Esophagus muscularis mucosa (tissue), 4 donors: ENCODE data around the gene ZNF79. TPM values are rescaled to one million over a fixed set of nuclear protein-coding genes. Genes with fewer than 3 reads are reported as not detected.

ENCODE experiments used
- DNase-seq: peaks from one replicate; pipeline ENCODE4 v3.0.0-alpha.2; 2017; ENCODE audit errors: extremely low spot score
- H3K27ac ChIP-seq, 4 donors: fragments of 200-600 bp; sonication (generic); replicated peaks in 1 of 4; 1 replicate in 3 of 4; 2 replicates in 1 of 4; pipeline ENCODE4 v1.5.1; 2016 to 2019; ENCODE audit warnings: mild to moderate bottlenecking in 1 of 4
- H3K27me3 ChIP-seq, 4 donors: fragments of 200-600 bp; sonication (generic); one replicate each; pipeline versions ENCODE4 v1.5.1 to v1.6.0; 2016 to 2019
- H3K36me3 ChIP-seq, 4 donors: fragments of 200-600 bp; sonication (generic); one replicate each; pipeline ENCODE4 v1.5.1; 2016 to 2019
- H3K4me1 ChIP-seq, 4 donors: fragments of 200-600 bp; sonication (generic); one replicate each; pipeline ENCODE4 v1.5.1; 2016 to 2019
- H3K4me3 ChIP-seq, 4 donors: fragments of 200-600 bp; sonication (generic); 1 replicate in 2 of 4; 2 replicates in 2 of 4; pipeline ENCODE4 v1.5.1; 2016 to 2019; ENCODE audit warnings: mild to moderate bottlenecking in 4 of 4, moderate library complexity in 1 of 4
- H3K9me3 ChIP-seq, 4 donors: fragments of 200-600 bp; sonication (generic); 1 replicate in 3 of 4; 2 replicates in 1 of 4; pipeline ENCODE4 v1.5.1; 2016 to 2019
- EP300 ChIP-seq: sonication (generic); formaldehyde crosslinking; IDR thresholded peaks from one replicate; pipeline ENCODE4 v1.6.1; 2017; ENCODE audit warnings: antibody characterized with exemption
- POLR2A ChIP-seq: fragments of 450-650 bp; IDR thresholded peaks from one replicate; pipeline ENCODE4 v1.6.1; 2017; ENCODE audit warnings: antibody characterized with exemption, moderate library complexity, mild to moderate bottlenecking, low read depth
- POLR2AphosphoS5 ChIP-seq, 2 donors: sonication (generic); formaldehyde crosslinking; IDR thresholded peaks; one replicate each; pipeline ENCODE4 v1.6.1; 2017; ENCODE audit warnings: antibody characterized with exemption in 2 of 2
- WGBS: methylation state at CpG from one replicate; pipeline ENCODE4 v1.1.5; 2018; 5-methylcytosine and 5-hydroxymethylcytosine counted together
- intact Hi-C: fragments of 100-400 bp; cut with DNase I; formaldehyde crosslinking; loops from one replicate; pipeline ENCODE4 v1.15.1; 2023
- total RNA-seq, 4 donors: library from RNA; depleted of rRNA; stranded (reverse); fragments of >200 nt; gene quantifications; one replicate each; pipeline versions ENCODE4 v1.1.0 to v1.2.1, GENCODE V29; 2016
- TF ChIP-seq, protein P1 (sequence below), 3 experiments: fragments of 200-600 bp in 2 of 3; fragments of 450-650 bp in 1 of 3; sonication (generic) in 2 of 3; IDR thresholded peaks; one replicate each; pipeline ENCODE4 v1.5.1; 2017 to 2019; ENCODE audit warnings: antibody characterized with exemption in 3 of 3, mild to moderate bottlenecking in 2 of 3, moderate library complexity in 1 of 3

The ZNF79 gene
- total RNA-seq, 4 donors from 2014 or later: 8.3 to 12.8 (median 11.2) TPM

GRCh38 chr9:127444921-127445850 lies 21.0 kb downstream of the ZNF79 start:
- Histone ChIP-seq H3K4me3 (no peak overlapping the region), H3K4me1 (peaks cover 20 to 26% (median 25%) of the 10 kb centered on the region in 4 donors), H3K36me3 (peaks cover 67 to 98% (median 94%) of the 10 kb centered on the region in 4 donors), H3K27me3 (no peaks in the 10 kb centered on the region), H3K27ac (peak overlapping the region in 1 of 4 donors; percentile 0), H3K9me3 (no peaks in the 10 kb centered on the region)
- TF ChIP-seq POLR2AphosphoS5 (IDR thresholded peaks at IDR 0.05): no peak
- TF ChIP-seq, protein P1, sequence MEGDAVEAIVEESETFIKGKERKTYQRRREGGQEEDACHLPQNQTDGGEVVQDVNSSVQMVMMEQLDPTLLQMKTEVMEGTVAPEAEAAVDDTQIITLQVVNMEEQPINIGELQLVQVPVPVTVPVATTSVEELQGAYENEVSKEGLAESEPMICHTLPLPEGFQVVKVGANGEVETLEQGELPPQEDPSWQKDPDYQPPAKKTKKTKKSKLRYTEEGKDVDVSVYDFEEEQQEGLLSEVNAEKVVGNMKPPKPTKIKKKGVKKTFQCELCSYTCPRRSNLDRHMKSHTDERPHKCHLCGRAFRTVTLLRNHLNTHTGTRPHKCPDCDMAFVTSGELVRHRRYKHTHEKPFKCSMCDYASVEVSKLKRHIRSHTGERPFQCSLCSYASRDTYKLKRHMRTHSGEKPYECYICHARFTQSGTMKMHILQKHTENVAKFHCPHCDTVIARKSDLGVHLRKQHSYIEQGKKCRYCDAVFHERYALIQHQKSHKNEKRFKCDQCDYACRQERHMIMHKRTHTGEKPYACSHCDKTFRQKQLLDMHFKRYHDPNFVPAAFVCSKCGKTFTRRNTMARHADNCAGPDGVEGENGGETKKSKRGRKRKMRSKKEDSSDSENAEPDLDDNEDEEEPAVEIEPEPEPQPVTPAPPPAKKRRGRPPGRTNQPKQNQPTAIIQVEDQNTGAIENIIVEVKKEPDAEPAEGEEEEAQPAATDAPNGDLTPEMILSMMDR (IDR thresholded peaks at IDR 0.05): no peak
- TF ChIP-seq EP300: no peak
- no peak for TF ChIP-seq POLR2A
- DNase-seq: no peak
- 93% methylated on average over 15 of the region's 15 CpGs for WGBS
- intact Hi-C loops: no loop called here

DNA sequence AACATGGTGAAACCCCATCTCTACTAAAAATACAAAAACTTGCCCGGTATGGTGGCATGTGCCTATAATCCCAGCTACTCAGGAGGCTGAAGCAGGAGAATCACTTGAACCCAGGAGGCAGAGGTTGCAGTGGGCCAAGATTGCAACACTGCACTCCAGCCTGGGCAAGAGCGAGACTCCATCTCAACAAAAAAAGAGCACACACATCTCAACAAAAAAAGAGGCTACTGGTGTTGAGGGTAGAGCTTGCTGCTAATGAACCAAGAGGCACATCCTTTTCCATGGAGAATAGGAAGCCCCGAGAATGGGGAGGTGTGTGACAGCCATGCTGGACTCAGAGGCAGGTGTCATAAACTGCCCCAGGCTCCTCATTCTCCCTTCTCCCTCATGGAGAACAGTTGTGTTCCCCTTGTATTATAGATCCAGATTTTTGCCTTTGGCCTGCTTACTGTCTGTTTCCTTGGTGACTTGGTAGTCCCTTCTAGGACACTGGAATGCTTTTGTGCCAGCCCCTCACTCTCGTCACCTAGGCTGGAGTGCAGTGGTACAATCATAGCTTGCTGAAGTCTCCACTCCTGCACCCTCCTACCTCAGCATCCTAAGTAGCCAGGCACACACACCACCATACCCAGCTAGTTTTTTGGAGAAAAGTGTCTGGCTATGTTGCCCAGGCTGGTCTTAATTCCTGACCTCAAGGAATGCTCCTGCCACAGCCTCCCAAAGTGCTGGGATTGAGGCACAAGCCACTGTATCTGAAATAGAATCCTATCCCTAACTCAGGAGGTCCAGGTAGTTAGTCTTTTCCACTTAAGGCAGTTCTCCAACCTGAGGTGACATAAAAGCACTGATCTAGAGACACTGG lies 21.9 kb downstream of the ZNF79 start:
- no peak for DNase-seq
- H3K4me3 ChIP-seq: no peak overlapping the region
- no peaks in the 10 kb centered on the region for H3K9me3 ChIP-seq
- H3K36me3 ChIP-seq: peaks cover 58 to 89% (median 85%) of the 10 kb centered on the region in 4 donors
- intact Hi-C loops: no loop called here
- 82% methylated on average over 4 of the region's 4 CpGs for WGBS
- H3K27me3 ChIP-seq: no peaks in the 10 kb centered on the region
- TF ChIP-seq POLR2A: no peak
- TF ChIP-seq, protein P1 (IDR thresholded peaks at IDR 0.05): no peak
- H3K4me1 ChIP-seq: peaks cover 24 to 31% (median 30%) of the 10 kb centered on the region in 4 donors
- H3K27ac ChIP-seq: peak overlapping the region in 1 of 4 donors; percentile 0

- Histone ChIP-seq H3K36me3 (peaks cover 52 to 81% (median 77%) of the 10 kb centered on the region in 4 donors), H3K4me3 (no peak overlapping the region), H3K4me1 (peaks cover 24 to 32% (median 31%) of the 10 kb centered on the region in 4 donors), H3K9me3 (no peaks in the 10 kb centered on the region), H3K27ac (no peak overlapping the region), H3K27me3 (no peaks in the 10 kb centered on the region)
- 75% methylated on average over 5 of the region's 7 CpGs for WGBS
- intact Hi-C loops: no loop called here
- no peak for TF ChIP-seq POLR2AphosphoS5 (IDR thresholded peaks at IDR 0.05)
- TF ChIP-seq, protein P1 (IDR thresholded peaks at IDR 0.05): no peak
- no peak for TF ChIP-seq POLR2A
- TF ChIP-seq EP300: no peak
- DNase-seq: no peak
Measured at GRCh38 chr9:127446713-127447415, 22.7 kb downstream of the ZNF79 start.

DNA sequence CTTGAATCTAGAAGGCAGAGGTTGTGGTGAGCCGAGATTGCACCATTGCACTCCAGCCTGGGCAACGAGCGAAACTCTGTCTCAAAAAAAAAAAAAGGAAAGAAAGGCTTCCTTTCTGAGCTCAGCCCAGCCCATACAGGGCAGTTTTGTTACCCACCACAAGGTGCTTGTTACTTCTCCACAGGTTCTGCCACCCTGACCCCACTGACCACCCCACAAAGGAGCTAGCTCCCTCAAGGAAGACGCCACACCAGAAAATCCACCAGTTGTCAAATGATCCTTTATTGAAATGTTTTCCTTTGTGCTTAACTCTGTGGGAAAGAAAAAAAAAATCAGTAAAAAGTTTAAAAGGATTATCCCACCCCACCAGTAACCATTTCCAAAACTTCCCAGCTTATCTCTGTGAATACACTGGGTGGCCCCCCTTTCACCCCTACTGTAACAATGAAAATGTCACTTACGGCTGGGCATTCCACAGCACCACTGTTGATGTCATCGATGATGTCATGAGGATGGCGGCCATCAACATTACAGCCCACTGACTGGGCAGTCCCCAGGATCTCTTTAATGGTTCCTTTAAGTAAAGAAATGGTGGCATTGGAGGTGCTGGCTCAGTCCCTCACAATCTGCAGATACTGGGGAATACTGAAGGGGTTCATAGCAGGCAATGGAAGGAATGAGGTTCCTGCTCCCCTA lies 23.4 kb downstream of the ZNF79 start:
- WGBS: 71% methylated on average over 7 of the region's 7 CpGs

More for the DNA sequence above, 23.4 kb downstream of the ZNF79 start:
- Histone ChIP-seq H3K4me1 (peaks cover 31 to 39% (median 38%) of the 10 kb centered on the region in 4 donors), H3K27ac (no peak overlapping the region), H3K4me3 (no peak overlapping the region), H3K36me3 (peaks cover 45 to 74% (median 70%) of the 10 kb centered on the region in 4 donors), H3K9me3 (no peaks in the 10 kb centered on the region), H3K27me3 (no peaks in the 10 kb centered on the region)
- intact Hi-C loops: no loop called here
- TF ChIP-seq POLR2A (no peak), POLR2AphosphoS5 (IDR thresholded peaks at IDR 0.05) (no peak), EP300 (no peak)
- TF ChIP-seq, protein P1 (IDR thresholded peaks at IDR 0.05): no peak
- DNase-seq: no peak
